Measurements from ENCODE around the gene PLD4. TPM values are rescaled to one million over a fixed set of nuclear protein-coding genes. Genes with fewer than 3 reads are reported as not detected.

The PLD4 gene
- total RNA-seq, 1 donor from 2014 or later = 0.78 TPM

GRCh38 chr14:104967386-104968152, 42.9 kb downstream of the PLD4 start:
- Mint-ChIP-seq H3K4me1 (peaks cover 18% of the 10 kb centered on the region), H3K9me3 (no peaks in the 10 kb centered on the region), H3K27me3 (ENCODE audit: low read depth) (peaks cover 2% of the 10 kb centered on the region), H3K4me3 (peak overlapping the region; percentile 61), H3K36me3 (no peaks in the 10 kb centered on the region), H3K27ac (no peak overlapping the region)
- TF ChIP-seq, protein P1, sequence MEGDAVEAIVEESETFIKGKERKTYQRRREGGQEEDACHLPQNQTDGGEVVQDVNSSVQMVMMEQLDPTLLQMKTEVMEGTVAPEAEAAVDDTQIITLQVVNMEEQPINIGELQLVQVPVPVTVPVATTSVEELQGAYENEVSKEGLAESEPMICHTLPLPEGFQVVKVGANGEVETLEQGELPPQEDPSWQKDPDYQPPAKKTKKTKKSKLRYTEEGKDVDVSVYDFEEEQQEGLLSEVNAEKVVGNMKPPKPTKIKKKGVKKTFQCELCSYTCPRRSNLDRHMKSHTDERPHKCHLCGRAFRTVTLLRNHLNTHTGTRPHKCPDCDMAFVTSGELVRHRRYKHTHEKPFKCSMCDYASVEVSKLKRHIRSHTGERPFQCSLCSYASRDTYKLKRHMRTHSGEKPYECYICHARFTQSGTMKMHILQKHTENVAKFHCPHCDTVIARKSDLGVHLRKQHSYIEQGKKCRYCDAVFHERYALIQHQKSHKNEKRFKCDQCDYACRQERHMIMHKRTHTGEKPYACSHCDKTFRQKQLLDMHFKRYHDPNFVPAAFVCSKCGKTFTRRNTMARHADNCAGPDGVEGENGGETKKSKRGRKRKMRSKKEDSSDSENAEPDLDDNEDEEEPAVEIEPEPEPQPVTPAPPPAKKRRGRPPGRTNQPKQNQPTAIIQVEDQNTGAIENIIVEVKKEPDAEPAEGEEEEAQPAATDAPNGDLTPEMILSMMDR (IDR thresholded peaks at IDR 0.05; ENCODE audit: unreplicated experiment) = no peak
- DNase-seq (ENCODE audit: low spot score in 2 of 2, unreplicated experiment in 2 of 2) = peak in 1 of 2 experiments; percentile 64

GRCh38 chr14:104968153-104968527, 43.5 kb downstream of the PLD4 start:
- TF ChIP-seq, protein P1 (IDR thresholded peaks at IDR 0.05; ENCODE audit: unreplicated experiment) = no peak
- peak overlapping the region; percentile 61 for H3K4me3 Mint-ChIP-seq
- no peaks in the 10 kb centered on the region for H3K9me3 Mint-ChIP-seq
- H3K27me3 Mint-ChIP-seq (ENCODE audit: low read depth) = no peaks in the 10 kb centered on the region
- no peaks in the 10 kb centered on the region for H3K36me3 Mint-ChIP-seq
- peak in 1 of 2 experiments; percentile 73 for DNase-seq (ENCODE audit: low spot score in 2 of 2, unreplicated experiment in 2 of 2)
- H3K4me1 Mint-ChIP-seq = peaks cover 18% of the 10 kb centered on the region
- peak overlapping the region; percentile 56 for H3K27ac Mint-ChIP-seq

DNA sequence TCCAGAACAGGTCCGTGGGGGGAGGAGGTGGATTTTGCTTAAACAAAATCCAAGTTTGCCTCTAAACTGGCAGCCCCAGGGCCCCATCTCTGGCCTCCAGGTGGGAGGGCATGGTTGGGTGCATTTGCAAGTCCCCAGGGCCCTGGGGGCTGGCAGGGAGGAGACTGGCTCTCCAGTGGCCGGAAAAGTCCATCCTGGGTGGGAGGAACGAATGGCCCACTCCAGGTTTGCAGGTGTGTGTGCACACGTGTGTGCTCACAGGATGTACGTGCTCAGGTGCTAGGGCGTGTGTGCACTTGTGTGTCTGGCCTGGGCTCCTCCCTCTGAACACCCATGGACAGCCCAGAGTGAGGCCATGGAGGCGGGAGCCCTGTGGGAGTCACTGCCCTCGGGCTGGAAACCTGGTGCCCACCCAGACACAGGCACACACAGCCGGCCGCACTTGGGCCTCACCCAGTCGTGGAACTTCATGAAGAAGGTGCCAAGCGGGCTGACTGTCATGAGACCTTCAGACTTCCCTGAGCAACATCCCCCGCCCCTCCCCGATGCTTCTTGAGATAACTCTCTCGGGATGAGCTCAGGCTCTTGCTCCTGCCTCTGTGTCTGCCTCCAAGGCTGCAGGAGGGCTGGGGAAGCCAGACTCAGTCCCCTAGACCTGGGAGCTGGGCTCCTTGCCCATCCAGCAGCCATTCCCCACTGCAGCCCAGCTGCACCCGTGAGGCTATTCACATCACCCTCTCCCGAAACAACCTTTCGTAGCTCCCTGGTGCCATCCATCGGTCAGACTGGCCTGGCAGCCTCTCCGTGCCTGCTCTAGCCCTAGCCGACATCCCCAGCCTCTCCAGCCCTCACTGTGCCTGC, 44.1 kb downstream of the PLD4 start:
- no peaks in the 10 kb centered on the region for H3K27me3 Mint-ChIP-seq (ENCODE audit: low read depth)
- H3K36me3 Mint-ChIP-seq = no peaks in the 10 kb centered on the region
- TF ChIP-seq, protein P1 (IDR thresholded peaks at IDR 0.05; ENCODE audit: unreplicated experiment) = no peak
- H3K4me3 Mint-ChIP-seq = peak overlapping the region; percentile 61
- no peaks in the 10 kb centered on the region for H3K9me3 Mint-ChIP-seq
- H3K4me1 Mint-ChIP-seq = peaks cover 18% of the 10 kb centered on the region
- DNase-seq (ENCODE audit: low spot score in 2 of 2, unreplicated experiment in 2 of 2) = no peak
- H3K27ac Mint-ChIP-seq = peak overlapping the region; percentile 56

DNA sequence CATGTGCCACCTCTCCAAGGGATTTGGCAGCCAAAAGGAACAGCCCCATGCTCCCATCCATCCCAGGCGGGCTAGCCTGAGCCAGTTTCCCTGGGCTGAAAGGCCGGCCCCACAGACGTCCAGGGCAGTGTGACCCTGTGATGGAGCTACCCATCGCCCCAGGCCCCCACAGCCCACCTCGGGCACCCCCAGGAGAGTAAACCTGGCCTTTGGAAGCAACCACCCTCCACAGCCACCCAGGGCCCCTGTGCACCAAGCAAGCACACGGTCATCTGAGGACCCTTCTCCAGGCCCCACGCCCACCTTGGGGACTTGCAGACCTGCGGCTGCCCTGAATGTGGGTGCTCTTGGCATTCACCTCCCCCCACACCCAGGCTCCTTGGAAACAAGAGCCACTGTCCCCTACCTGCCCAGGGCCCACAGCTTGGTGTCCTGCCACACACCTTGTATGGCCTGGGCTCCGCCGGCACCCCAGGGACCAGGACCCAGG, 45.1 kb downstream of the PLD4 start:
- Mint-ChIP-seq H3K27ac (no peak overlapping the region), H3K4me1 (peaks cover 18% of the 10 kb centered on the region), H3K4me3 (no peak overlapping the region), H3K27me3 (ENCODE audit: low read depth) (no peaks in the 10 kb centered on the region), H3K36me3 (no peaks in the 10 kb centered on the region), H3K9me3 (no peaks in the 10 kb centered on the region)
- TF ChIP-seq, protein P1 (IDR thresholded peaks at IDR 0.05; ENCODE audit: unreplicated experiment) = no peak
- no peak for DNase-seq (ENCODE audit: low spot score in 2 of 2, unreplicated experiment in 2 of 2)

GRCh38 chr14:104970231-104971068, 45.8 kb downstream of the PLD4 start:
- TF ChIP-seq, protein P1 (IDR thresholded peaks at IDR 0.05; ENCODE audit: unreplicated experiment) = no peak
- no peak for DNase-seq (ENCODE audit: low spot score in 2 of 2, unreplicated experiment in 2 of 2)
- Mint-ChIP-seq H3K27me3 (ENCODE audit: low read depth) (no peaks in the 10 kb centered on the region), H3K27ac (no peak overlapping the region), H3K4me3 (no peak overlapping the region), H3K4me1 (peaks cover 18% of the 10 kb centered on the region), H3K36me3 (no peaks in the 10 kb centered on the region), H3K9me3 (no peaks in the 10 kb centered on the region)

All from mesothelial cell of epicardium (in vitro differentiated cells).